Stimulated activated CD4-positive, alpha-beta T cell treated with anti-CD3 and anti-CD28 coated beads, Interleukin-4, amount 100 ng/mL, for 4 hours (primary cell): ENCODE data around the gene SLC17A5.
"Not testable (repeated sequence)": the region's sequence is repeated elsewhere in the genome, so short reads cannot be mapped to it uniquely, and the experiment has no call there.

Experiments used
- DNase-seq, 2 experiments: peaks; one replicate each; pipeline ENCODE4 v3.0.0-alpha.2; 2020

SLC17A5 gene

DNA sequence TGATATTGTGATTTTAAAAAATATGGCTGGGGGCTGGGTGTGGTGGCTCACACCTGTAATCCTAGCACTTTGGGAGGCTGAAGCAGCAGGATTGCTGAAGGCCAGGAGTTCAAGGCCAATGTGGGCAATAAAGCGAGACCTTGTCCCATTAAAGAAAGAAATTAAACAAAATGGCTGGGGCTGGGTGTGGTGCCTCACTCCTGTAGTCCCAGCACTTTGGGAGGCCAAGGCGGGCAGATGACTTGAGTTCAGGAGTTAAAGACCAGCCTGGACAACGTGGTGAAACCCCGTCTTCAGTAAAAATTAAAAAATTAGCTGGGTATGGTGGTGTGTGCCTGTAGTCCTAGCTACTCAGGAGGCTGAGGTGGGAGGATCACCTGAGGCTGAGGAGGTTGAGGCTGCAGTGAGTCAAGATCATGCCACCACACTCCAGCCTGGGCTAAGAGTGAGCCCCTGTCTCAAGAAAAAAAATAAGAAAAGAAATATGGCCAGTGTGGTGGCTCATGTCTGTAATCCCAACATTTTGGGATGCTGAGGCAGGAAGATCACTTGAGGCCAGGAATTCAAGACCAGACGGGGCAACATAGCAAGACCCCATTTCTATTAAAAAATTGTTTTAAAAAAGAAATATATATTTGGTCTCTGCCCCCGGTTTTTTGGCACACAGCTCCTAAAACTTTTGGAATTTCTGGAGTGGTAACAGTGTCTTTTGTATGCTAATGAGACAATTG lies 39.8 kb downstream of the SLC17A5 start:
- no peak for DNase-seq

DNA sequence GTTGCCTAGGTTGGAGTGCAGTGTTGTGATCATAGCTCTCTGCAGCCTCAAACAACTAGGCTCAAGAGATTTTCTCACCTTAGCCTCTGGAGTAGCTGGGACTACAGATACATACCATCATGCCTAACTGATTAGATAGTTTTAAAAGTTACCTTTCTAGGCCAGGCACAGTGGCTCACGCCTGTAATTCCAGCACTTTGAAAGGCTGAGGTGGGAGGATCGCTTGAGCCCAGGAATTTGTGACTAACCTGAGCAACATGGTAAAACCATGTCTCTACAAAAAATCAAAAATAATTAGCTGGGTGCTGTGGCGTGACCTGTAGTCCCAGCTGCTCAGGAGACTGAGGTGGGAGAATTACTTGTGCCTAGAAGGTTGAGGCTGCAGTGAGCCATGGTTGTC lies 41.2 kb downstream of the SLC17A5 start:
- no peak for DNase-seq

DNA sequence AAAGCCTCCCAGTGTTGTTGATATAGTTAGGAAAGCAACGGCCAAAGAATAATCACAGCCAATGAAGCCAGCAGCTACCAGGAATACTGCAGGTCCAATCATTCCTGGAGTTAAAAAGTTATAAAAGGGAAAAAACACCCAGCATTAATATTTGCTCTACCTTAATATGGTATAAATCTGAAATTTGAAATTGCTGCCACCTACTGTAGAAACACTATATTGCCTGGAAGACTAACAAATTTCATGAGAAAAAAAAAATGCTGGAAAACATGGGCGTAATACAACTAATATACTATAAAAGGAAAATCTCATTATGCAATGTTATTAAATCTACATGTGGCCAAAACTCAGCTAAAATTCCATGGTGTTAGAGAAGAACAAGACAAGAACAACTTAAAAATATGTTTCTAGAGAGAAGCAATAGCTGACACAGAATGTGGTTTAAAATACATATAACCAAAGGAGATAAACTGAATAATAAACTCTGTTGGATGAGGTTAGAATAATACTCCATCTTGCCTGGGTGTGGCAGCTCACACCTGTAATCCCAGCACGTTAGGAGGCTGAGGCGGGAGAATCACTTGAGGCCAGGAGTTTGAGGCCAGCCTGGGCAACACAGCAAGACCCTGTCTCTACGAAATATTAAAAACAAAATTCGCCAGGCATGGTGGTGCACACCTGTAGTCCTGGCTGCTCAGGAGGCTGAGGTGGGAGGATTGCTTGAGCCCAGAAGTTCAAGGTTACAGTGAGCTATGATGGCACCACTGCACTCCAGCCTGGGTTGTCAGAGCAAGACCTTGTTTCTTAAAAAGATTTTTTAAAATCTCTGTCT lies 43.1 kb downstream of the SLC17A5 start:
- no peak for DNase-seq

DNA sequence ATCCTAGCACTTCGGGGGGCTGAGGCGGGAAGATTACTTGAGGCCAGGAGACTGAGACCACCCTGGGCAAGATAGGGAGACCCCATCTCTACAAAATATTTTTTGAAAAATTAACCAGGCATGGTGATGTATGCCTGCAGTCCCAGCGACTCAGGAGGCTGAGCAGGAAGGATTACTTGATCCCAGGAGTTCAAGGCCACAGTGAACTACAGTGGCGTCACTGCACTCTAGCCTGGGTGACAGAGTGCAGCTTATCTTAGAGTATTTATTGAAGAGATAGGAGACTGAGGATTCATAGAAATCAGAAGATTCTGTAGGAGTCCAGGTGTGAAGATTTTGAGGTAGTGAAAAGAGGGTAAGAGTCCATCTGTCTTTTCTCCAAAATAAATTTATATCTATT lies 45.0 kb downstream of the SLC17A5 start:
- DNase-seq: no peak

DNA sequence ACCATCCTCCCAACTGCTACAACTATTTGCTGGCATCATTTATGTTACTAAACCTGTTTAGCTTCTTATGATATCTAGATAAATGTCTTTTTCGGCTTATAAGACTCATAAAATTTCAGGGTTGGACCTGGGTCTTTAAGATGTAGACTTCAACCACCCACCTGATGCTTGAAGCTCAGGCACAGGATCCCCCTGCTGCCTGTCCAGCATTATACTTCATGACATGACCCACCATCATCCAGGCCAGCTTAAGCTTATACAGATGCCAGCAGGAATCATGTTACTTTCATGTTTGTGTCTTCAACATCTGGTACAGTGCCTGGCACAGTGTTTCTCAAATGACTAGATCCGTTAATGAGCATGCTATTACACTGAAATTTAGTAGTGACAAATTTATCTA lies 47.4 kb downstream of the SLC17A5 start:
- DNase-seq: no peak

DNA sequence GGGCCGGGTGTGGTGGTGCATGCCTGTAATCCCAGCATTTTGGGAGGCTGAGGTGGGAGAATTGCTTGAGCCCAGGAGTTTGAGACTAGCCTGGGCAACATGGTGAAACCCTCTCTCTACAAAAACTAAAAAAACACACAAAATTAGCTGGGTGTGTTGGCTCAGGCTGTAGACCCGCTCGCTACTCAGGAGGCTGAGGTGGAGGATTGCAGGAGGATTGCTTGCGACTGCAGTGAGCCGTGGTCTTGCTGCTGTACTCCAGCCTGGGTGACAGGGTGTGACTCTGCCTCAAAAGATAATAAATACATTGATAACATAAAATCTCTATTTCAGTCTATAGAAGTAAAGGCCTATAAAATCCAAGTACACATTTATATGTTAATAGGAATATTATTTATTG lies 49.3 kb downstream of the SLC17A5 start:
- DNase-seq: no peak

DNA sequence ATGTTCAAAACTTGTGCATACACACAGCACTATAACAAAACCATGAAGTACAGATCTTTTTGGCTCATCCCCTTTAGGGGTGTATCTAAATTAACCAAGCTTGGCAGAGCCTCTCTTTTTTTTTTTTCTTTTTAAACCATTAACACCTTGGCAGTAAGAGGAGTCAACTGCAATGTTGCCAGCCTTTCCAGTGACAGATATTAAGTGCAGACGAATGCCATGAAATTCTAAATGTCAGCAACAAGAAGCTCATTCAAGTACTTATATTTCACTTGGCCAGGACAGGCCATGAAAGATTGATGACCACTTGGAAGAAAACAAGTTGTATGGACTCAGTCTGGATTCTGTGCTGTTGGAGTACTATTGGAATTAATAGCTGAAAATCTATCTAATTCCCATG lies 49.8 kb downstream of the SLC17A5 start:
- no peak for DNase-seq

DNA sequence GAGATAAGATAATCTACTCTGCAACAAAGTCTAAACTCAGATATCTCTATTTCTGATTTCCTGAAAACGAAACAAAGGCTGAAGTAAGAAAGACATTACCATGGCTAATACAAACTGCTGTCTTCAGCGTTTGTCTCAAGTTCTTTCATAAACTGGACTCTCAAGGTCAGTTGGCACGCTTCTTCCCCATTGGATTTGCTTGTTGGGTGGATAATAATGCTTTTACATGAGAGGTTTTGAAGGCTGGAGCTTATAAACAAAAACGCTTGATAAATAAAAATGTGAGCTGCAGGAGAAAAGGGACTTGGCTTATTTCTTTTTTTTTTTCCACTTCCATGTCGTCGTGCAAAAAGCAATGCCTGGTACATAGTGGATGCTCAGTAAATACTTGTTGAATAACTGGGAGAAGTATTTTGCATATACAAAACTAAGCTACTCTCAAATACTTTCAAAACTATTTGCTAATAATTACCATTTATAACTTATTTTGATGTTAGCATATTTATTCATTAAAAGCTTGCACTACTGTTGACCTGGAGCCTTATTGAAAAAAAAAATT lies 67.3 kb downstream of the SLC17A5 start:
- DNase-seq: no peak

DNA sequence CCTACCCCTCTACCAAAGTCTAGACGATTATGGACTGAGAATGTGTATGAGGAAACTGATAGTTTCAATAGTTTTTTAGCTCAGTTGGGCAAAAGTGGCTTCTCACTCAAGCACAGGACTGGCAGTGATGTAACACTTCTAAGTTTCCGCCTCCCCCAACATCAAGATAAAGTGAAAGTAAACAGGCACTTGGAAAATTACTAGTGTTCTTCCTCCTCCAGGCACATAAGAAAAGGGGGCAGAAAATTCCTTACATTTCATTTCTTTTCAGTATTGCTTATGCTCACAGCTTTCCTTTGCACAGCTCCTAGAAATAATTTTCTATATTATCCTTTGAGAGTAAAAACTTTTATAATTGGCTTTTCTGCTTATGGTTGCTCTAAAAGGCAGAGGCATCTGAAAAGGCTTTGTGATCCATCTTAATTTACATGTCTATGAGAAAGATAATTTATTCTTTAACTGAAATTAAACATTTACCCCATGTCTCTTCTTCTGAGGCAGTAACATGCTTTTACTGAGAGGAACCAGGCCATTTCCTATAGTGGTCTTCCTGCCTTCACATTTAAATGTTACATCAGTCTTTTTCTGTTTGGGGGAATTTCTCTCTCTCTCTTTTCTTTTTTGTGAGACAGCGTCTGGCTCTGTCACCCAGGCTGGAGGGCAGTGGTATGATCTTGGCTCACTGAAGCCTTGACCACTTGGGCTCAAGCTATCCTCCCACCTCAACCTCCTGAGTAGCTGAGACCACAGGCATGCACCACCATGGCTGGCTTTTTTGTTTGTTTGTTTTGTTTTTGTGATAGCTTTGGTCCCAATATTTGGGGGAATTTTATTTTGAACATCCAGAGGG lies 68.0 kb downstream of the SLC17A5 start:
- peak in 1 of 2 experiments; percentile 36 for DNase-seq

DNA sequence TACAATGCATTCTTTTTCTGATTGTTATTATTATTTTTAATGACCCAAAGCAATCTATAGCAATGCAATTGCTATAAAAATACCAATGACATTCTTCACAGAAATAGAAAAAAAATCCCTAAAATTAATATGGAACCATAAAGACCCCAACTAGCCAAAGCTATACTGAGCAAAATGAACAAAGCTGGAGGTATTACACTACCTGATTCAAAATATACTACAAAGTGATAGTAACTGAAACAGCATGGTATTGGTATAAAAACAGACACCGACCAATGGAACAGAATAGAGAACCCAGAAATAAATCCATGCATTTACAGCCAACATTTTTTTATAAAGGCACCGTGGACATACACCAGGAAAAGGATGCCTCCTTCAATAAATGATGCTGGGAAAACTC lies 72.5 kb downstream of the SLC17A5 start:
- no peak for DNase-seq

DNA sequence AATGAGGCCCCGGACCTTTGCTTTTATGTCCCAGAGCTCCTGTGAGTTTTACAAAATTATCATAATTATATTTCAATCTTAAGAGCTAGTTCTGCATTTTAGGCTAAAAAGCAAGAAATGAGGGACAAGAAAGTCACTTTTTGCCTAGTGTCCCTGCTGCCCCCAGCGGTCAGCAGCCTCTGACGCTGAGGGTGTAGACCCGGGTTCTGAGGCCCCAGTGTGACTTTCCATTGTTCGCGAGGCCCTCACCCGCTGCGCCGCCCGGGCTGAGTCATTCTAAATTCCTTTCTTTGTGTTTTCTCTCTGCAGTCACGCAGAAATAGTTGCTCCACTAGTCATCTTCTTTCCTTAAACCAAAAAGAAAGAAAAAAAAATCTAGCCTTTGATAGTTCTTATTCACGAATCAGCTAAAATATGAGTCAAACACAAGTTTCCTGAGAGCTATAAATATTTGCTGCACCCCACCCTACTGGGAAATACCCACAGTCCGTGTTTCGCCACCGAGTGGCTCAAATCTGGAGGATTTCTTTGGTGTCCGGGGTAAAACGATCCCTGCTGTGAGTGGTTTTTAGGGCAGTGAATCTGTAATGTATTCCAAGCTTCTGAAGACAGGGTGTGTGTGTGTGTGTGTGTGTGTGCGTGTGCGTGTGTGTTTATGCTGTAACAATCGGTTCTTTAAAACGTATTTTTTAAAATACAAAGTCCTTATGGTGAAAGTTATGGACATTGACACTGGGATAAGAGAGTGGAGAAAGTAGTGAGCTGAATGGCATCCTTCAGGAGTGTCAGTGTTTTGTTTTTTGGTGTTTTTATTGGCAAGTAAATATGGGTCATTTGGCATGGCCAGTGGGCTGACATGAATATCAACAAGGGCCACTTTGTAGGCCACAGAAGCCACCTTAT lies 73.3 kb downstream of the SLC17A5 start:
- peak; percentile 71 to 80 for DNase-seq

DNA sequence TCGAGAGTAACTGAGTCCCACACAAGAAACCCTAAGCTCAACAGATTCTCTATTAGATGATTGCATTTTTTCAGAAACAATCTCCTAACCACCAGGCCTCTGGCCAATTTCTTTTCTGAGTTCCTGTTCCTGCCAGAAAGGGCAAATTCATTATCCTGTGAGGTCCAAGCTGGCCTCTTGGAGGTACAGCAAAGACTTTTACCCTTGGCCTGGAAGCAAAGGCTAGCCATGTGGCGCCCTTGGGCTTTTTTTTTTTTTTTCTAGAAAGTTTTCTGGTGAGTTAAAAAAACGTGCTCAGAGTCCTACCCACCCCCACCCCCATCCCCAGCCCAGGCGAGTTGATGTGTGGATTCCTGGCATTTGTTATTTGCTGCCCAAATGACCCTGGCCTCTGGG lies 73.9 kb downstream of the SLC17A5 start:
- peak in 1 of 2 experiments; percentile 2 for DNase-seq

DNA sequence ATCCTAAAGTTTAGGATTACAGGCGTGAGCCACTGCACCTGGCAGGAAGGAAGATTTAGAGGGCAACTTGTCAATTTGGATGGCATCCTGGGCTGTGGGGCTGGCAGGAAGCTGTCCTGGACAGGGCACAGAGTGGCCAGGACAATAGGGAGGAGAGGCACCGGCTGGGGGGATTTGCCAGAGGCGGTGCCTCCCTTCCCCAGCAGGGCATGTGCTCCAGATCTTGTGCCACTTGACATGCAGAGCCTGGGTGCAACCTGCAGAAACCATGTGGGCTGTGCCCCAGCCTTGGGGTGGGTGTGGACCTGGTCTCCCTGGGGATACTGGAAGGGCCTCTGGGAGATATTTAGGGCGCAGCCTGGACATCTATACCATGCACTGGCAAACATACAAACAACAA lies 74.4 kb downstream of the SLC17A5 start:
- DNase-seq: no peak

DNA sequence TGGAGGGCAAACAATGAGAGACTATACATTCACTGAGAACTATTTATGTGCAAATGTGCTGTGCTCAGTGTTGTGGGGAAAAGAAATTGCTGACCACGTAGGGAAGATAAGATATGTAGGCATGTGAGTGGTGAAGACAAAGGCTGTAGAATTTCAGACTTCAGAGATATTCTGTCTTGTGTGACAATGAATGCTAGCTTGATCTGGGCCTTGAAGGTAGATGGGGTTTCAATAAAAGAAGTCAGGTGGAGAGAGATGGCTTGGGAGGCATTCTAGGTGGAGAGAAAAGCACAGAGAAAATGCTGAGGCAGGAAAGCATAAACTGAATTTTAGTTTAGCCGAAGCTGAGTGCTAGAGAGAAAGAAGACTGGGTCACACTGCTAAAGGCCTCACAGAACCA lies 76.1 kb downstream of the SLC17A5 start:
- no peak for DNase-seq

DNA sequence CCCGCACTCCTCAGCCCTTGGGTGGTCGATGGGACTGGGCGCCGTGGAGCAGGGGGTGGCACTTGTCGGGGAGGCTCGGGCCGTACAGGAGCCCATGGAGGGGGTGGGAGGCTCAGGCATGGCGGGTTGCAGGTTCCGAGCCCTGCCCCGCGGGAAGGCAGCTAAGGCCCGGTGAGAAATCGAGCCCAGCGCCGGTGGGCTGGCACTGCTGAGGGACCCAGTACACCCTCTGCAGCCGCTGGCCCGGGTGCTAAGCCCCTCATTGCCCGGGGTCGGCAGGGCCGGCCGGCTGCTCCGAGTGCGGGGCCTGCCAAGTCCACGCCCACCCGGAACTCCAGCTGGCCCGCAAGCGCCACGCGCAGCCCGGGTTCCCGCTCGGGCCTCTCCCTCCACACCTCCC lies 81.3 kb downstream of the SLC17A5 start:
- not testable (repeated sequence) for DNase-seq

DNA sequence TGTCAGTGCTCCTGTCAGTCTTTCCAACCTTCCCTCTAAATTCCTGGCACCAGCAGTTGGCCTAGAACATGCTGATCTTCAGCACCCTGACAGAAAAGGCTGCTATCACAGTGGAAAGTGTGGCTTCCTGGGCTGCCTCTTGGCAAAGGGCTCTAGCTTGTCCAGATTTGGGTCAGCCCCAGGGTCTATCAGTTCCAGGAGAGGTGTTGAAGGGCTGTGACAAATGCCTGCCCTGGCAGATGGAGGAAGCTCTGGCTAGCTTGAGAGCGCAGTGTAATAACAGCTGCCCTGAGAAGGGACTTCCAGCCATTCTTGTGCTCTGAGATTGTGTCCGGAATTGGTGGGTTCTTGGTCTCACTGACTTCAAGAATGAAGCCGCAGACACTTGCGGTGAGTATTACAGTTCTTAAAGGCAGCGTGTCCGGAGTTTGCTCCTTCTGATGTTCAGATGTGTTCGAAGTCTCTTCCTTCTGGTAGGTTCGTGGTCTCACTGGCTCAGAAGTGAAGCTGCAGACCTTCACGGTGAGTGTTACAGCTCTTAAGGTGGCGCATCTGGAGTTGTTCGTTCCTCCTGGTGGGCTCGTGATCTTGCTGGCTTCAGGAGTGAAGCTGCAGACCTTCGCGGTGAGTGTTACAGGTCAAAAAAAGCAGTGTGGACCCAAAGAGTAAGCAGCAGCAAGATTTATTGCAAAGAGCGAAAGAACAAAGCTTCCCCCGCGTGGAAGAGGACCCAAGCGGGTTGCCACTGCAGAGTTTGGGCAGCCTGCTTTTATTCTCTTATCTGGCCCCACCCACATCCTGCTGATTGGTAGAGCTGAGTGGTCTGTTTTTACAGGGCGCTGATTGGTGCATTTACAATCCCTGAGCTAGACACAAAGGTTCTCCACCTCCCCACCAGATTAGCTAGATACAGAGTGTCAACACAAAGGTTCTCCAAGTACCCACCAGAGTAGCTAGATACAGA lies 82.3 kb downstream of the SLC17A5 start:
- not testable (repeated sequence) for DNase-seq

DNA sequence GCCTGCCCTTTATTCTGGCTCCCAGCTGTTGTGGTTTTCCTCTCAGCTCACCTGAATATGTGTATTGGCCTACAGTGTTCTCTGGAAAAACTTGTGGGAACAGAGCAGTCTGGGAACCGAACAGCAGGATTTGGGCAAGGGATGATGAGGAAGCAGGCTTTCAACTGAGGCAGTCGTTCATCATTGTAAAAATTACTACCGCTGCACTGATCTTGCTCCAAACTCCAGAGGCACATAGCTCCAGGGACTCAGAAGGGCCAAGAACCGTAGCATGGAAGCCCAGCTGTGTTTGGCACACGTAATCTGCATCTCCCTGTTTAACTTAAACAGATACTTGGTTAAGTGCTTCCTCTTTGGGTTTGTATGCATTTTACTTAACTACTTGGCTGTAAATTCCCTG lies 84.7 kb downstream of the SLC17A5 start:
- no peak for DNase-seq

DNA sequence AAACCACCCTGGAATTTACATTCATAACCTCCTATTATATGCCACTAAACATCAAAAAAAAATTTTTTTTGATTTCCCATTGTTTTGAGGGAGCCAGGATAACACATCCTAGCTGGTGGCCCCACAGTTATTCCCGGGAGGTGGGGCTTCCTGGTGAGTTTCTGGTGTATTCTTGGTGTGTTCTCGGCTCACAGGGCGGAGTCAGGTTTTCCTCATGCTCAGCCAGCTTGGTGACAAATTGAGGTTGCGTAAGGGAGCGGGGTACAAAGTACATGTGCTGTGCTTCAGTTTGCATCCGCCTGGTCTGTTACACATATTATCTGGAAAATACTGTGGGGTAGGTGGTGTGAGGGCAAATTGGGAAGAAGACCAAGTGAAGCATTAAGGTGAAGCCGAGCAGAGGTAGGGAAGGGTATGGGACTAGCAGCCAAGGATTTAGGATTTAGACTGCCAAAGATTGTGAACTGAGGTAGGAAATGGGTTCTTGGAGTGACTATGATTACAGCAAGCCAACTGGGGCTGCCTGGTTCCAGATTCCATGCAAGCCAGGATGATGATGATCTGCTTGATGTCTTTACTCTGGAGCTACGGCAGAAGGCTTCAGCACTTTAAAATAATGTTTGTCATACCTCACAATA lies 86.7 kb downstream of the SLC17A5 start:
- DNase-seq: no peak

DNA sequence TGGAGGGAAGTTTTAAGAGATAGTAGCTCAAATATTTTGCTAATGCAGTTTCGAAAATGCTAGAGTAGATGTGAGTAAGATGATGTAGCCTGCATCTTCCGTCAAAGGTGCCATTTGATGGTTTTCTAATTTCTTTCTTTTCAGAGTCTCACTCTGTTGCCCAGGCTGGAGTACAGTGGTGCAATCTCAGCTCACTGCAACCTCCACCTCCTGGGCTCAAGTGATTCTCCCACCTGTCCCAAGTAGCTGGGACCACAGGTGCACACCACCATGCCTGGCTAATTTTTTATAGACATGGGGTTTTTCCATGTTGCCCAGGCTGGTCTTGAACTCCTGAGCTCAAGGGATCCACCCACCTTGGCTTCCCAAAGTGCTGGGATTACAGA lies 87.3 kb downstream of the SLC17A5 start:
- not testable (repeated sequence) for DNase-seq

DNA sequence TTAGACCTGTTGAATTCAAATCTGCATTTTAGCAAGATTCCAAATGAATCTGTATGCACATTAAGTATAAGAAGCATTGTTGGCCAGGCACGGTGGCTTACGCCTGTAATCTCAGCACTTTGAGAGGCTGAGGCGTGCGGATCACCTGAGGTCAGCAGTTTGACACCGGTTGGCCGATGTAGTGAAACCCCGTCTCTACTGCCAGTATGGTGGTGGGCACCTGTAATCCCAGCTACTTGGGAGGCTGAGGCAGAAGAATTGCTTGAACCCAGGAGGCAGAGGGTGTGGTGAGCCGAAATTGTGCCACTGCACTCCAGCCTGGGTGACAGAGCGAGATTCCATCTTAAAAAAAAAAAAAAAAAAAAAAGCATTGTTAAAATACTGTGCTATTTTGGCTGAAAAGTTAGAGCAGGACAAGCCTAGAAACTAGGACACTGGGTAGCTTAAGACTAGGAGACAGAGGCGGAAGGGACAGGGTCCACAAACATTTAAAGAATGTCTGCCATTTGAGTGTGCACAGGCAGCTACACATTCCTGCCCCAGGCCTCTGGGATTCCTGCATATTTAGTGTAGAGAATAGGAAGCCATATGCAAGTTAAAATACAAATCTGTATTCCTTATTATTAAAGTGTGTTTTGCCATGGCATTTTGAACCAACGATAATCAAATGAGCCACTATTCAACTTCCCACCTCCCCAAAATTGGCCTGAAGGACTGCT lies 87.9 kb downstream of the SLC17A5 start:
- no peak for DNase-seq
